ENCODE data around the gene RAB4B.
"Not testable (repeated sequence)": the region's sequence is repeated elsewhere in the genome, so short reads cannot be mapped to it uniquely, and the experiment has no call there.

The RAB4B gene

DNA sequence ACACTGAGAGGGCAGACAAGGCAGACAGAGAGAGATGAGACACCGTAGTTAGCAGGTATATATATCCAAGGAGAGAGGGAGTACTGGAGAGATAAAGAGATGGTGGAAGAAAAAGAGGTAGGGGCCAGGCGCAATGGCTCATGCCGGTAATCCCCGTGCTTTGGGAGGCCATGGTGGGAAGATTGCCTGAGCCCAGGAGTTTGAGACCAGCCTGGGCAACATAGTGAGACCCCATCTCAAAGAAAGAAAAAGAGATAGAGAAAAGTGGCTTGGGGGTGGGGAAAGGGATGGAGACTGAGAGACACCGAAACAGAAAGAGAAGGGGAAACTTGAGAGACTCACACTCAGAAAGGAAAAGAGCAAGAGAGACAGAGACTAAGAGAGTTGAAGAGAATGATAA is 2.5 kb downstream of the RAB4B start:
- no peak for DNase-seq (ENCODE audit: low read depth, low spot score)

DNA sequence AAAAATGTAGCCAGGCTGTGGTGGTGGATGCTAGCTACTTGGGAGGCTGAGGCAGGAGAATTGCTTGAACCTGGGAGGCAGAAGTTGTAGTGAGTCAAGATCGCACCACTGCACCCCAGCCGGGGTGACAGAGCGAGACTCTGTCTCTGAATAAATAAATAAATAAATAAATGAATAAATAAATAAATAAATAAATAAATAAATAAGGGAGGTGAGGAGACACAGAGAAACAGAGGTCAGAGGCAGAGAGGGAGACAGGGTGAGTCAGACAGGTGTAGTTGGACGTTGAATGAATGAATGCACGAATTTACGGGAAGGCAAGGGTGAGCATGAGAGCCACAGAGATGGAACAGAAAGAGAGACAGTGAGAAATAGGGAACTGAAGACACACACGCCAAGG is 3.1 kb downstream of the RAB4B start:
- DNase-seq (ENCODE audit: low read depth, low spot score), result no peak

DNA sequence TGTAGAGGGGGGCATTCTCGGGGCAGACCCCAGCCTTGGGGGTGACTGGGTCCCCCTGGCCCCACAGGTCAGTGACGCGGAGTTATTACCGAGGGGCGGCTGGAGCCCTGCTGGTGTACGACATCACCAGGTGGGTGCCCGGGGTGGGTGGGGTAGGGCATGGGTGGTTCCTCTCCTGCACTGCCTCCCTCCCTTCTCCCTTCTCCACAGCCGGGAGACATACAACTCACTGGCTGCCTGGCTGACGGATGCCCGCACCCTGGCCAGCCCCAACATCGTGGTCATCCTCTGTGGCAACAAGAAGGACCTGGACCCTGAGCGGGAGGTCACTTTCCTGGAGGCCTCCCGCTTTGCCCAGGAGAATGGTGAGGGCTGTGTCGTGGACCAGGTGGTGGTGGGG is 5.7 kb downstream of the RAB4B start:
- DNase-seq (ENCODE audit: low read depth, low spot score), result no peak

DNA sequence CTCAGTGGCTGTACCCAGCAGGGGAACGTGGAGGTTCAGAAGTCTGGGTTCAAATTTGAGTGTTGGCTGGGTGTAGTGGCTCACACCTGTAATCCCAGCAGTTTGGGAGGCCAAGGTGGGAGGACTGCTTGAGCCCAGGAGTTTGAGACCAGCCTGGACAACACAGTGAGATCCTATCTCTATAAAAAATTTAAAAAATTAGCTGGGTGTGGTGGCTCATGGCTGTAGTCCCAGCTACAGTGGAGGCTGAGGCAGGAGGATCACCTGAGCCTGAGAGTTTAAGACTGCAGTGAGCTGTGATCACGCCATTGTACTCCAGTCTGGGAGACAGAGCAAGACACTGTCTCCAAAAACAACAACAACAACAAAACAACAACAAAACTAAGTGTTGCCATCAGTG is 6.1 kb downstream of the RAB4B start:
- not testable (repeated sequence) for DNase-seq (ENCODE audit: low read depth, low spot score)

DNA sequence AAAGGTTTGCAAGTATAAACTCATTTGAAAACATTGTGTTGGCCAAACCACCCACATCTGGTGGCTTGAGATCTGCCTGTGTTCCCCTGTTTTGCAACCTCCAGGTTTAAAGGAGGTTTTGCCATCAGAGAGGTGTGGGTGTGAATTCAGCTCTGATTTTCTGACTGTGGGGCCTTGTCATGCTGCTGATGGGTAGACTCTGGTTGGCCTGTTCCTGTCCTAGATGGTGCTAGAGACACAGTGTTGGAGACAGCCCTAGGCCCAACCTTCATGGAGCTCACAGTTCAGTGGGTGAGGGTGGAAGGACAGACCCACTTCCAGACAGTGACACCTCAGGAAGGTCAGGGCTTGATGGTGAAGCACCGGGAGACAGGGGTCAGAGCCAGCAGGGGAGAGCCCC is 7.5 kb downstream of the RAB4B start:
- no peak for DNase-seq (ENCODE audit: low read depth, low spot score)

DNA sequence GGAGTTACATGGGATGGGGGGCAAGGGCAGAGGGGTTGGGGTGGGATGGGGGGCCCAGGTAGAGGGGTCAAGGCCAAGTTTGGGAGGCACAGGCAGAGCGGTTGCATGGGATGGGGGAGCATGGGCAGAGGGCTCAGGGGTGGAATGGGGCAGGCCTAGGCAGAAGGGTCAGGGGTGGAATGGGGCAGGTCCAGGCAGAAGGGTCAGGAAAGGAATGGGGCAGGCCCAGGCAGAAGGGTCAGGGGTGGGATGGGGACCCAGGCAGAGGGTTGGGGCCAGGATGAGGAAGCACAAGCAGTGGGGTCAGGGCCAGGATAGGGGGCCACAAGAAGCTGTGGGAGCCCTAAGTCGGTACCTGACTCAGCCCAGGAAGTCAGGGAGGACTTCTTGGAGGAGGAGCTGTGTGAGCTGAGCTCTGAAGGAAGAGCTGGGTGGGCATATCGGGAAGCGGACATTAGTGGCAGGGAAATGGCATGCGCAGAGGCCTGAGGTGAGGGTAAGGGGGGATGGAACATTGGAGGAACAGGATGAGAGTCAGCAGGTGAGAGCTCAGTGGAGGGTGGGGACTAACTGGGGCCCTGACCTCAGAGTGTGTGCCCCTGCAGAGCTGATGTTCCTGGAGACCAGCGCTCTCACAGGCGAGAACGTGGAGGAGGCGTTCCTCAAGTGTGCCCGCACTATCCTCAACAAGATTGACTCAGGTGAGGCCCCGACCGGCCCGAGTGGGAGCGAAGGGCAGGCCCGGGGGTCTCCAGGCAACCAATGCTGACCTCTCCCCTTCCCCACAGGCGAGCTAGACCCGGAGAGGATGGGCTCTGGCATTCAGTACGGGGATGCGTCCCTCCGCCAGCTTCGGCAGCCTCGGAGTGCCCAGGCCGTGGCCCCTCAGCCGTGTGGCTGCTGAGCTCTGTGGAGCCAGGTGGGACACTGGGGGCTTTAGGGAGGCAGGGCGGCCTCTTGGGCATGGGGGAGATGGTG is 8.3 kb downstream of the RAB4B start:
- no peak for DNase-seq (ENCODE audit: low read depth, low spot score)

DNA sequence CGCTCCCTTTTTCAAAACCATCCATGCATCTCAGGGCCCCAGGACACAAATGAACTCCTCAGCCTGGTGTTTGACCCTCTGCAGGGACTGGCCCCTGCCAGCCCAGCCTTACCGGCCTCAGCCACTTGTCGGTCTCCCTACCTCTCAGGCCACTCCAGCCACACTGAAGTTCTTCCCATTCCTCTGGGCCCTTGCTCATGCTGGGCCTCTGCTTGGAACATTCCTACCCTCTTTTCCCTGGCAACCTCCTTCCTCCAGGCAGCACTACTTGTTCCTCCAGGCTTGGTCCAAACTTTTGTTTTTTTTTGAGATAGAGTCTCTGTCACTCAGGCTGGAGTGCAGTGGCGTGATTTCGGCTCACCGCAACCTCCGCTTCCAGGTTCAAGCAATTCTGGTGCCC is 13.3 kb downstream of the RAB4B start:
- DNase-seq (ENCODE audit: low read depth, low spot score), result no peak

DNA sequence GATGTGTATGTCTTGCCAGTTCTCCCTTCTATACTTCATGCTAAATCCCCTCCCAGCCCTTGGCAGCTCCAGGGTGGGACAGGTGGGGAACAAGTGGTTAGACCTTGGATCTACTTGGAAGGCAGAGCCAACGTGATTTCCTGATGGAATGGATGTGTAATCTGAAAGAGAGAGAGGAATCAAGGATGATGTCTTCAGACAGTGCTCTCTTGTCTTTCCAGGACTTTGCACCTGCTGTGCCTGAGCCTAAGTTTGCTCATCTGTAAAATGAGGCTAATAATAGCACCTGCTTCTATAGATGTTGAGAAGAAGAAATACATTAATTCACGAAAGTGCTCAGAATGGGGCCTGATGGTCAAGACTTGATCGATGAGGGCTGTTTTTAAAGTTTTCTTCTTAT is 13.9 kb downstream of the RAB4B start:
- DNase-seq (ENCODE audit: low read depth, low spot score), result no peak

DNA sequence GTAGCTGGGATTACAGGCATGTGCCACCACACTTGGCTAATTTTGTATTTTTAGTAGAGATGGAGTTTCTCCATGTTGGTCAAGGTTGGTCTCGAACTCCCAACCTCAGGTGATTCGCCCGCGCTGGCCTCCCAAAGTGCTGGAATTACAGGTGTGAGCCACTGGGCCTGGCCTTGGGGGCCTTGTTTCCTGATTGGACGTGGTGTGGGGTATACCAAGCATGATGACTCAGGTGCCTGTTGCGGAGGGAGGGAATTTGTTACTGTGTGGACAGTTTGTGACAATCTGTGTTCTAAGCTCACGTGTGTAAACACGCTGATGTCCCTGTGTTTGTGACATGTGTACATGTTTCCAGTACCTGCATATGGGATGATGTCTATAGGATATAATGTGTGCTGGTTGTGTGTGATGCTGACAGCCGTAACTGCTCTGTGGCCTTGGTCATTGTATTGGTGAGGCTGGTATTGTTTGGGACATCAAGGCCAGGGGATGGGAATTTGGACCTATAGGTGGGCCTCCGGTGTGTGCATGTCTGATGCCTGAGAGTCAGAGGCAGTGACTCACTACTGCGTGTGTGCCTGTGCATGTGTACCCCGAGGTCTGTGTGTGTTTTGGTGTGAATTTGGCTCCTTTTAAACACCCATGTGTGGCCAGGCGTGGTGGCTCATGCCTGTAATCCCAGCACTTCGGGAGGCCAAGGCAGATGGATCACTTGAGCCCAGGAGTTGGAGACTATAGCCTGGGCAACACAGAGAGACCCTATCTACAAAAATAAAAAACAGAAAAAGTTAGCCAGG is 19.3 kb downstream of the RAB4B start:
- no peak for DNase-seq (ENCODE audit: low read depth, low spot score)

DNA sequence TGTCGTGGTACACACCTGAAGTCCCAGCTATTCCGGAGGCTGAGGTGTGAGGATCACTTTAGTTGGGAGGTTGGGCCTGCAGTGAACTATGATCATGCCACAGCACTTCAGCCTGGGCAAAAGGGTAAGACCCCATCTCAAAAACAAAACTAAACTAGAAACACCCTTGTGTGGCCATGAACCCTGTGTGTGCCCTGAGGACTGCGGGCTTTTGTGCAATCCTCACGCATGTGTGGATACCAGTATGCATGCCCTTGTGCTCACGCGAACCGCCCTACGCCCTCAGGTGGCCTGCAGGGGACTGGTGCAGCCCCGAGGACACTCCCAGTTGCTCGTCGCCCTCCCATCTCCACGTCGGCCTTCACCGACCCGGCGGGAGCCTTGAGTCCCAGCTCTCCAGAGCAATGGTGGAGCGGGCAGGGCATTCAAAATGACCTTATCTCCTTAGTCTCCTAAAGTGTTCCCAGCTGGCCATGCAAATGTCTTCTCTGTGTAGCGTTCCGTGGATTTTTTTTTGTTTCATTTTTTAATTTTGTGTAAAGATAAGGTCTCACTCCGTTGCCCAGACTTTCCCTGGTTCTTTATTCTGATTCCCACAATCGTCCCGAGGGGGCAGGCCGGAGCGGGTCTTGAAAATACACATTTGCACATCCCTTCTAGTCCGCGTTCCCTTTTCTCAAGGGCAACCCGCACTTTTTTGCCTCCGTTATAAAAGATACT is 20.1 kb downstream of the RAB4B start:
- no peak for DNase-seq (ENCODE audit: low read depth, low spot score)

DNA sequence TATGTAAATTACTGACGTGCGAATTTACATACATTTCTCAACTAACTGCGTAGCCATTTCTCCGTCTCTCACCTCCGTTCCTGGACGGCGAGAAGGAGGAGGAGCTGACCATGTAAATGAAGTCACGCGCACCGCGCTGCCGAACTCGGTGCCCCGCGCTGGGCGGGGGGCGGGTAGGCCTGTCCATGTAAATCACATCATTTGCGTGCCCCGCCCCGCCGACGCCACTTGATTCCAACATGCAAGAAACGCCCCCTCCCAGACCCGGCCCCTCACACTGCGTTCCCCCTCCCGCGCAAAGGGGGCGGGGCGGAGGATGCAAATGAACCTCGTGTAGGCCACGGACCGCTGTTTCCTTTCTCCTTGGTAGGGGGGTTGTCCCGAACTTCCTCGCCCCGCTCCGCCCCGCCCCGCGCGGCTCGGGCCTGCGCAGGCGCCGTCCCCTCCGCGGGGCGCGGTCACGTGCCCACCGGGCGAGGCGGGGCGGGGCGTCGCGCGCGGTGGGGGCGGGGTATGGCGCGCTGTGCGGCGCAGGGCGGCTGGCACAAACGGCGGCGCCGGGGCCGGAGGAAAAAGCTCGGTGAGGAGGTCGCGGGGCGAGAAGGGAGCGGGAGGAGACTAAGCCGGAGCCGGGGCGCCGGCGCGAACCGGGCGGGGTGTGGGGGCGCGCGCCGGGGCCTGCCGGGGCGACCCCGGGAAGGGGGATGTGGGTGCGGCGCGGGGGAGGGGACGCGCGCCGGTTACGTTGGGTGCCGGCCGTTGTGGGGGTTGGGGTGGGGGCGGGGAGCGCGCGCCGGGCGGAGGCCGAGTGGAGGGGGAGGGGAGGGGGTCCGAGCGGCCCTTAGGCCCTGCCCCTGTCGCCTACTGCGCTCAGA is 20.9 kb downstream of the RAB4B start, which contains the start of gene EGLN2:
EGLN2 (plus strand) TSS at position 509 of the 875 bp plus-strand sequence. CDS start 1,382 bp downstream, outside the sequence.
- DNase-seq (ENCODE audit: low read depth, low spot score), result peak; percentile 100

DNA sequence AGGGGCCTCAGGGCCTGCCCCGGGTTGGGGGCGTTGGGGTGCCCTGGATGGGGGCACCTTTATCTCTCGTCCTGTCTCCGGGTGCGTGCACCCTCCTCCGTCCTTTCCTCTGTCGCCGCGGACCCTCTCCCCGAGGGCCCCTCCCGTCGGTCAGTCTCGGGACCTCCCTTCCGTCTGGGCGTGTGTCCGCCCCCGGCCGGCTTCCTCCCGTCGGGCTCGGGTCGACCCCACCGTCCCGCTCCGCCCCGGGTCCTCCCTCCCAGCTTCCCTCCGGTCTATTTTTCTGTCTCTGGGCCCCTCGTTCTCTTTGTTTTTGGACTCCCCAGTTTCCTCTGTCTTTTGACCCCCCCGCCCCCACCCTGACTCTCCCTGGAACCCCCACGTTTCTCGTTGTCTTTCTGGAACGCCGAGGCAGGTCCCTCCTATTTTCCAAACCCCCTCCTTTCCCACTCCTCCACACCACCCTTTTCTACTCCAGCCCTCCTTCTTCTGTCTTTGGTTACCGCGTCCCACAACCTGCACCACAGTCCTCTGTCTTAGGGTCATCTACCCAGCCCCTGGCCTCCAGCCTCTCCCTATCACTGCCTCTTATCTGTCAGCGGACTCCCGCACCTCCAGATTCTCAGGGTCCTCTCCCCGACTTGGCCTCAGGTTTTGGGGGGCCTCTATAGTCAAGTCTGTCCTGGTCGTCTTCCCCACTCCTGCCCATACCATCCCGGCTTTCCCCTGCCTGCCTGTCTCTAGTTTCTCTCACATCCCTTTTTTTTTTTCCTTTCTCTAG is 21.7 kb downstream of the RAB4B start:
- DNase-seq (ENCODE audit: low read depth, low spot score), result no peak

DNA sequence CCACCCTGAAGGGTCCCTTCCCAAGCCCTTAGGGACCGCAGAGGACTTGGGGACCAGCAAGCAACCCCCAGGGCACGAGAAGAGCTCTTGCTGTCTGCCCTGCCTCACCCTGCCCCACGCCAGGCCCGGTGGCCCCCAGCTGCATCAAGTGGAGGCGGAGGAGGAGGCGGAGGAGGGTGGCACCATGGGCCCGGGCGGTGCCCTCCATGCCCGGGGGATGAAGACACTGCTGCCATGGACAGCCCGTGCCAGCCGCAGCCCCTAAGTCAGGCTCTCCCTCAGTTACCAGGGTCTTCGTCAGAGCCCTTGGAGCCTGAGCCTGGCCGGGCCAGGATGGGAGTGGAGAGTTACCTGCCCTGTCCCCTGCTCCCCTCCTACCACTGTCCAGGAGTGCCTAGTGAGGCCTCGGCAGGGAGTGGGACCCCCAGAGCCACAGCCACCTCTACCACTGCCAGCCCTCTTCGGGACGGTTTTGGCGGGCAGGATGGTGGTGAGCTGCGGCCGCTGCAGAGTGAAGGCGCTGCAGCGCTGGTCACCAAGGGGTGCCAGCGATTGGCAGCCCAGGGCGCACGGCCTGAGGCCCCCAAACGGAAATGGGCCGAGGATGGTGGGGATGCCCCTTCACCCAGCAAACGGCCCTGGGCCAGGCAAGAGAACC is 22.4 kb downstream of the RAB4B start:
- no peak for DNase-seq (ENCODE audit: low read depth, low spot score)

DNA sequence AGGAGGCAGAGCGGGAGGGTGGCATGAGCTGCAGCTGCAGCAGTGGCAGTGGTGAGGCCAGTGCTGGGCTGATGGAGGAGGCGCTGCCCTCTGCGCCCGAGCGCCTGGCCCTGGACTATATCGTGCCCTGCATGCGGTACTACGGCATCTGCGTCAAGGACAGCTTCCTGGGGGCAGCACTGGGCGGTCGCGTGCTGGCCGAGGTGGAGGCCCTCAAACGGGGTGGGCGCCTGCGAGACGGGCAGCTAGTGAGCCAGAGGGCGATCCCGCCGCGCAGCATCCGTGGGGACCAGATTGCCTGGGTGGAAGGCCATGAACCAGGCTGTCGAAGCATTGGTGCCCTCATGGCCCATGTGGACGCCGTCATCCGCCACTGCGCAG is 22.9 kb downstream of the RAB4B start:
- no peak for DNase-seq (ENCODE audit: low read depth, low spot score)

DNA sequence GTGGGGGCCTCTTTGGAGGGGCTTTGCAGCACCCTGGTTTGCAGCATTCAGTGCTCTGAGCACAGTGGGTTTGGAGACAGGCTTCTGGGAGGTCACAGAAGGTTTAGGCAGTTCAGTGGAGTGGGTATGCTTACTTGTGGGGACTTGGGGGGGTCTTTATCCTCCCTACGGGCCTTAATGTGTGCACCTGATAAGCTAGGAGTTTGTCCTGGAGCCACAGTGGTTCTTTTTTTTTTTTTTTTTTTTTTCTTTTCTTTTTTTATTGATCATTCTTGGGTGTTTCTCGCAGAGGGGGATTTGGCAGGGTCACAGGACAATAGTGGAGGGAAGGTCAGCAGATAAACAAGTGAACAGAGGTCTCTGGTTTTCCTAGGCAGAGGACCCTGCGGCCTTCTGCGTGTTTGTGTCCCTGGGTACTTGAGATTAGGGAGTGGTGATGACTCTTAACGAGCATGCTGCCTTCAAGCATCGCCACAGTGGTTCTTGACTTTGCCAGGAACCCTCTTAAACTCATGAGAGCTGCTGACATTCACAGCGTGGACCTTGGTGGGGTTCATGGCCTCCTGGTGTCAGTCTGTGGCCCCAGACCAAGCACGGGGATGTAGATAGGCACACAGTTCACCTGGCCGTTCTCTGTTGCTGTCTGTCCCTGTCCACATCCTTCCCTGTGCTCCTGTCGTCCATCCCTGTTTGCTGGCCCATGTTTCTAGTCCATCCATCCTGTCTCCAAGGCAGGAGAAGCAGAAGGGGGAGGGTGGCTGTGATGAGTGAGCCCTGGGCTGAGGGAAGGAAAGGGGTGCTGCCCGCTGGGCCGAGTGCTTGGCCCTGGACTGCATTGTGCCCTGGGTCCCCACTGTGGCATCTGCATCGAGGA is 23.6 kb downstream of the RAB4B start:
- DNase-seq (ENCODE audit: low read depth, low spot score), result no peak

DNA sequence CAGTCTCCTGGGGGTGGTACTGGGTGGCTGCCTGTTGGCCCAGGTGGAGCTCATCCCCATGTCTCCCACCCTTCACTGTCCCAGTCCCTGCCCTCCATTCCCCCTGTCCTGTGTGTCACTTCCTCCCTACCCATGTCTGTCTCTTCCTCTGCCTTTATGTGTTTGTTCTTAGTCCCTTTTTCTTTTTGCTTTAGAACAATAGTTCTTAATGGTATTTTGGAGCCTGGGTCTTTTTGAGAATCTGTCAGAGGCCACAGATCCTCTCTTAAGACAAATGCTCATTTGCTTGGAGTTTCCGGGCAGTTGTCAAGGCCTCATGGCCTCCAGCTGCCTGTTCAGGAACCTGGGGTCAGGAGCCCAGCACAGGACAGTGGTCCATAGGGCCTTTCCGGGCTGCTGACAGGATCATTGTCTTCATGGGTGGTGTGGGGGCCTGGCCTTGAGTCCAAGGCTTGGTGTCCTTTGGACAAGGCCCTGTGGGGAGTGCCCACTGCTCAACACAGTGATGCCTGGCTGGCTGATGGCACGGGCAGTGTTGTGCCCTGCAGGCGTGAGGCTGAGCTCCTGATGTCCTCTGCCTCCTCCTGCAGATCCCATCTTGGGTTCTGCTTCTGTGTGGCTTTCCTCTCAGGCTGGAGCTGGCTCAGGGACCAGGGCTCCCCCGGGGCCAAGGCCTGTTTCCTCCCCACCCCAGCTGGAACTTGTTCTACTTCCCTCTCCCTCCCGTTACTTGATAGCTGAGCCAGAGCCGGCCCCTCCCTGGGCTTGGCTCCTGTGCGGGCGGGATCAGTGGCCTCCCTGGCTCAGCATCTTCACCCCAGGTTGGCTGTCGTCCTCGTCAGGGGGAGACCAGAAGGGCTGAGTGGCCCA is 24.5 kb downstream of the RAB4B start:
- DNase-seq (ENCODE audit: low read depth, low spot score), result no peak

DNA sequence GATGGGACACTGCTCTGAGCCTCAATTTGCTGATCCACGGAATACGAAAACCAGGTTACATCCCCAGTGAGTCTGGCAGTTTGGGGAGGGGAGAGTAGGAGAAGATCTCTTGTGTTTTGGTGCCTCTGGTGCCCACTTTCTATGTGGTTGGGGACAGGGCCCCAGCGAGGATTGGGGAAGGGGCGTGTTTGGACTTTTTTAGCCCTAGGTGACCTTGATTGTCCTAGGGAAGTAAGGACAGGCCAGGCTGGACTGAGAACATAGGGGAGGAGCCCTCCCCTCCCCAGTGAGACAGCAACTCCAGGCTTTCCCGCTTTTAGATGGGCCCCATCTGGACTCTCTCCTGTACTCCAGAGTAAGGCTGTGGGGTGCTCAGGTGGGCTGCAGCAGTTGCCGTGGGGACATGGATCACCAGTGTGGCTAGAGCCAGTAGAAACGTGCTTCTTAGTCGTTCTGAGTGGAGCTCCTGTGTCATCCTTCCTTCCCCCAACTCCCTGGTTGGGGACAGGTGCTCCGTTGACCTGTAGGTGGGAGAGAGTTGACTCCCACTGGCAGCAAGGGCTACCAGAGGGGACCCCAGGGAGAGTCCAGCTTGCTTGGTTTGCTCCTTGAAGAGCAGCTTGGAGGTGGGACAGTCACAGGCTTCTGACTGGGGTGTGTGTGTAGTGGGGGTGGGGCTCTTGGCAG is 25.3 kb downstream of the RAB4B start:
- DNase-seq (ENCODE audit: low read depth, low spot score), result no peak

All from activated naive CD8-positive, alpha-beta T cell treated with anti-CD3 and anti-CD28 coated beads, Interleukin-2, amount 50 U/mL, for 16 hours (primary cell).